WTC11 (cell line): ENCODE measurements around the gene AP5M1. TPM values are rescaled to one million over a fixed set of nuclear protein-coding genes. Genes with fewer than 3 reads are reported as not detected.

Source experiments
- ATAC-seq: fragments of 200-7000 bp; cut with Tn5 transposase; 2 replicates; pipeline ENCODE4 v1.10.0; 2021; ENCODE audit warnings: mild to moderate bottlenecking, moderate library complexity
- CTCF ChIA-PET: fragments of 300-600 bp; sonication (Branson Sonifier 250); formaldehyde crosslinking; loops from one replicate; lab custom pipeline; 2021; ENCODE audit warnings: antibody characterized with exemption; lab: Charles Lee
- POLR2A ChIA-PET: fragments of 350-600 bp; sonication (Branson Sonifier 250); formaldehyde crosslinking; loops from one replicate; lab custom pipeline; 2021; ENCODE audit warnings: antibody characterized with exemption; lab: Charles Lee
- DNase-seq: peaks from one replicate; pipeline ENCODE4 v3.0.0; 2021; ENCODE audit warnings: low spot score
- H3K27ac Mint-ChIP-seq: 2 replicates; pipeline ENCODE4 v1.8.0; 2021; ENCODE audit warnings: mixed read lengths
- H3K27me3 Mint-ChIP-seq: 2 replicates; pipeline ENCODE4 v1.8.0; 2021; ENCODE audit warnings: low read depth, mild to moderate bottlenecking, moderate library complexity, mixed read lengths
- H3K36me3 Mint-ChIP-seq: 2 replicates; pipeline ENCODE4 v1.8.0; 2021; ENCODE audit warnings: mixed read lengths
- H3K4me1 Mint-ChIP-seq: 2 replicates; pipeline ENCODE4 v1.8.0; 2022; ENCODE audit warnings: mixed read lengths
- H3K4me3 Mint-ChIP-seq: 2 replicates; pipeline ENCODE4 v1.8.0; 2021; ENCODE audit warnings: mild to moderate bottlenecking, moderate library complexity, mixed read lengths
- H3K9me3 Mint-ChIP-seq: 2 replicates; pipeline ENCODE4 v1.8.0; 2021; ENCODE audit warnings: mixed read lengths
- AR ChIP-seq: fragments of 250-450 bp; sonication (Bioruptor Pico); IDR thresholded peaks from 2 replicates; pipeline ENCODE4 v1.9.0; 2021; ENCODE audit warnings: mild to moderate bottlenecking
- CREB1 ChIP-seq: sonication (generic); formaldehyde crosslinking; IDR thresholded peaks from 2 replicates; pipeline ENCODE4 v1.8.0; 2023; ENCODE audit warnings: mild to moderate bottlenecking, missing genetic modification reagents
- CREM ChIP-seq: sonication (generic); formaldehyde crosslinking; IDR thresholded peaks from 2 replicates; pipeline ENCODE4 v1.8.1; 2022; ENCODE audit warnings: mild to moderate bottlenecking, missing genetic modification reagents, moderate library complexity
- FOXK1 ChIP-seq: sonication (generic); formaldehyde crosslinking; IDR thresholded peaks from 2 replicates; pipeline ENCODE4 v1.8.0; 2022; ENCODE audit warnings: mild to moderate bottlenecking, moderate library complexity, missing genetic modification reagents
- FOXP4 ChIP-seq: sonication (generic); formaldehyde crosslinking; IDR thresholded peaks from 2 replicates; pipeline ENCODE4 v1.8.0; 2022; ENCODE audit warnings: mild to moderate bottlenecking, missing genetic modification reagents
- HMGXB4 ChIP-seq: sonication (generic); formaldehyde crosslinking; IDR thresholded peaks from 2 replicates; pipeline ENCODE4 v1.8.1; 2023; ENCODE audit warnings: mild to moderate bottlenecking, moderate library complexity, missing genetic modification reagents
- JAZF1 ChIP-seq: fragments of 250-450 bp; sonication (Bioruptor Pico); IDR thresholded peaks from 2 replicates; pipeline ENCODE4 v1.9.0; 2021; ENCODE audit warnings: moderate library complexity, mild to moderate bottlenecking, inconsistent platforms
- JUN ChIP-seq: sonication (generic); formaldehyde crosslinking; IDR thresholded peaks from 2 replicates; pipeline ENCODE4 v1.8.0; 2023; ENCODE audit warnings: mild to moderate bottlenecking, missing genetic modification reagents
- NR1H2 ChIP-seq: sonication (generic); formaldehyde crosslinking; IDR thresholded peaks from 2 replicates; pipeline ENCODE4 v1.9.0; 2021; ENCODE audit warnings: mild to moderate bottlenecking, moderate library complexity, missing genetic modification reagents
- PREB ChIP-seq: sonication (generic); formaldehyde crosslinking; IDR thresholded peaks from 2 replicates; pipeline ENCODE4 v1.8.1; 2022; ENCODE audit warnings: mild to moderate bottlenecking, missing genetic modification reagents, moderate library complexity, borderline replicate concordance
- RELA ChIP-seq: sonication (generic); formaldehyde crosslinking; IDR thresholded peaks from 2 replicates; pipeline ENCODE4 v1.8.1; 2022; ENCODE audit warnings: missing genetic modification reagents, mild to moderate bottlenecking, borderline replicate concordance
- SMAD4 ChIP-seq: sonication (generic); formaldehyde crosslinking; IDR thresholded peaks from 2 replicates; pipeline ENCODE4 v1.8.0; 2022; ENCODE audit warnings: mild to moderate bottlenecking, missing genetic modification reagents
- TCF7 ChIP-seq: sonication (generic); formaldehyde crosslinking; IDR thresholded peaks from 2 replicates; pipeline ENCODE4 v1.8.0; 2022; ENCODE audit warnings: mild to moderate bottlenecking, low read depth, missing genetic modification reagents, moderate library complexity
- TEAD1 ChIP-seq: sonication (generic); formaldehyde crosslinking; IDR thresholded peaks from 2 replicates; pipeline ENCODE4 v1.8.0; 2022; ENCODE audit warnings: mild to moderate bottlenecking, missing genetic modification reagents
- ZNF416 ChIP-seq: fragments of 250-450 bp; sonication (Bioruptor Pico); IDR thresholded peaks from 2 replicates; pipeline ENCODE4 v1.9.0; 2021; ENCODE audit warnings: mild to moderate bottlenecking, inconsistent platforms
- total RNA-seq: library from RNA; stranded (reverse); gene quantifications from 3 replicates; pipeline ENCODE4 v1.2.3, GENCODE V29; 2021
- TF ChIP-seq, protein P1 (sequence below): sonication (generic); formaldehyde crosslinking; IDR thresholded peaks from 2 replicates; pipeline ENCODE4 v1.8.1; 2023; ENCODE audit warnings: mild to moderate bottlenecking, missing genetic modification reagents
- TF ChIP-seq, protein P2 (sequence below): fragments of 250-450 bp; sonication (Bioruptor Pico); conservative IDR thresholded peaks from 2 replicates; pipeline ENCODE4 v1.9.0; 2021; ENCODE audit warnings: mild to moderate bottlenecking
- TF ChIP-seq, protein P3 (sequence below): sonication (generic); formaldehyde crosslinking; IDR thresholded peaks from 2 replicates; pipeline ENCODE4 v1.8.1; 2023; ENCODE audit warnings: mild to moderate bottlenecking, missing genetic modification reagents, moderate library complexity
- TF ChIP-seq, protein P4 (sequence below): sonication (generic); formaldehyde crosslinking; IDR thresholded peaks from 2 replicates; pipeline ENCODE4 v1.8.0; 2023; ENCODE audit warnings: mild to moderate bottlenecking, missing genetic modification reagents

The AP5M1 gene
- total RNA-seq, 1 experiment from 2014 or later: 48.5 TPM

DNA sequence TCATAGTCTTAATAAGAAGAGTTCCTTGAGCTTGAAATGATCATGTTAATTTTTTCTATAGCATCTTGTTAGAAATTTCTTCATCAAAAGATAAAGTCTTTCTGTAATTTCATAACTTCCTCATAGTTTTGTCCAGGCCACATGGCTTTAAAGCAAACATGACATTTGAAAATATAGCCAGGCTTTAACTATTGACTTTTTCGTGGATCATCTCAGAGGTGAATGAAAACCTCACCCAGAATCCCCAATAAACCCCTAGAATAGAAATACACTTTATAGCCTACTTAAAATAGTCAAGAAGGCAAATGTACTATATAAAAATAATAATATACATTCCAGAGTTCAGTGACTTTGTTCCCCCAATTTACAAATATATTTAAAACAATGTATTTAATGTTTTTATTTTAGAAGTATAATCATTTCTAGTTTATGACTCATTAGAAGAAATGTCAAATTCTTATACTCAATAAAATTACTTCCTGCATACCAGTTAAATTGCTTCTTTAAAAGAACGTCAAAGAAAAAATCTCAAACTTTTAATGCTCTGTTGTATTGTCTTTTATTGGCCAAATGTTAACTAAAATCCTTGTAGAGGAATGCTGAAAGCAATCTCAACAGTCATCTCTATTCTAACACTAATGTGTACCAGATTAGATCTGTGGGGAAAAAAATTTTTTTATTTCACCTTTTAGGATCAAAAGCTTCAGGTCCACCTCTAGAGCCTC lies 21.7 kb upstream of the AP5M1 start:
- H3K4me3 Mint-ChIP-seq: no peak overlapping the region
- peaks cover 4% of the 10 kb centered on the region; the same call in 1 of the 2 replicates for H3K36me3 Mint-ChIP-seq
- DNase-seq: no peak
- H3K9me3 Mint-ChIP-seq: no peaks in the 10 kb centered on the region
- no peak overlapping the region for H3K27ac Mint-ChIP-seq
- ChIA-PET CTCF (no interaction called here), POLR2A (no interaction called here)
- no peak for ATAC-seq
- H3K27me3 Mint-ChIP-seq: no peaks in the 10 kb centered on the region
- no peak for TF ChIP-seq SMAD4 (CRISPR knock-in tag)
- no peak for TF ChIP-seq CREM
- no peak for TF ChIP-seq JAZF1
- TF ChIP-seq, protein P1, sequence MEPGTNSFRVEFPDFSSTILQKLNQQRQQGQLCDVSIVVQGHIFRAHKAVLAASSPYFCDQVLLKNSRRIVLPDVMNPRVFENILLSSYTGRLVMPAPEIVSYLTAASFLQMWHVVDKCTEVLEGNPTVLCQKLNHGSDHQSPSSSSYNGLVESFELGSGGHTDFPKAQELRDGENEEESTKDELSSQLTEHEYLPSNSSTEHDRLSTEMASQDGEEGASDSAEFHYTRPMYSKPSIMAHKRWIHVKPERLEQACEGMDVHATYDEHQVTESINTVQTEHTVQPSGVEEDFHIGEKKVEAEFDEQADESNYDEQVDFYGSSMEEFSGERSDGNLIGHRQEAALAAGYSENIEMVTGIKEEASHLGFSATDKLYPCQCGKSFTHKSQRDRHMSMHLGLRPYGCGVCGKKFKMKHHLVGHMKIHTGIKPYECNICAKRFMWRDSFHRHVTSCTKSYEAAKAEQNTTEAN (CRISPR knock-in tag): no peak
- no peak for TF ChIP-seq FOXK1 (CRISPR knock-in tag)
- TF ChIP-seq TEAD1 (CRISPR knock-in tag): no peak
- TF ChIP-seq AR (CRISPR knock-in tag): no peak
- TF ChIP-seq ZNF416: no peak
- TF ChIP-seq FOXP4: no peak
- TF ChIP-seq, protein P2, sequence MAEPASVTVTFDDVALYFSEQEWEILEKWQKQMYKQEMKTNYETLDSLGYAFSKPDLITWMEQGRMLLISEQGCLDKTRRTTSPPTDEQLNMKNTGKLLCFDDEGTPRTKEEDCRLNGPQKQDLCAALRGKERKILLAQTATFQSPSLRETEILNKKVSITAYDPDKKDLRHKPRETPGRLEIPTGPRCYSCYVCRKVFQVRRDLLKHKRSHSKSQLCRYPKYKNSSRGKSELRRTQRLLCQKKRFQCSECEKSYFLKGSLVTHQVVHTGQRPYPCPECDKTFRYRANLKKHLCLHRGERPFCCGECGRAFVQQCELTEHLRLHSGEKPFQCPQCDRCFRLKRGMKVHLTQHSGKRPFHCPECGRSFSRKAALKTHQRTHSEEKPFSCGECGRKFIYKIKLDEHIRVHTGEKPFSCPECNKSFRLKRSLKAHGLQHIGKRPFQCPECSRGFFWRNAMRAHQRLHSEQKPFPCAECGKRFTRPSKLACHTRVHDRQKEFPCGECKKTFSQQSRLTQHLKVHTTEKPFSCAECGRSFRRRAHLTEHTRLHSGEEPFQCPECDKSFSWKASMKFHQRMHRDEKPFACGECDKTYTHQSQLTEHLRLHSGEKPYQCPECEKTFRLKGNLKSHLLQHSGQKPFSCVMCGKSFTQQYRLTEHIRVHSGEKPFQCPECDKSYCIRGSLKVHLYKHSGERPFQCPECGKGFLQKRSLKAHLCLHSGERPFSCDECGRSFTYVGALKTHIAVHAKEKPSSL (CRISPR knock-in tag): no peak
- no peak for TF ChIP-seq TCF7
- TF ChIP-seq, protein P3, sequence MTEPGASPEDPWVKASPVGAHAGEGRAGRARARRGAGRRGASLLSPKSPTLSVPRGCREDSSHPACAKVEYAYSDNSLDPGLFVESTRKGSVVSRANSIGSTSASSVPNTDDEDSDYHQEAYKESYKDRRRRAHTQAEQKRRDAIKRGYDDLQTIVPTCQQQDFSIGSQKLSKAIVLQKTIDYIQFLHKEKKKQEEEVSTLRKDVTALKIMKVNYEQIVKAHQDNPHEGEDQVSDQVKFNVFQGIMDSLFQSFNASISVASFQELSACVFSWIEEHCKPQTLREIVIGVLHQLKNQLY: no peak
- no peak for TF ChIP-seq HMGXB4 (CRISPR knock-in tag)
- no peak for TF ChIP-seq PREB (CRISPR knock-in tag)
- TF ChIP-seq NR1H2: no peak
- no peak for TF ChIP-seq JUN (CRISPR knock-in tag)
- TF ChIP-seq, protein P4, sequence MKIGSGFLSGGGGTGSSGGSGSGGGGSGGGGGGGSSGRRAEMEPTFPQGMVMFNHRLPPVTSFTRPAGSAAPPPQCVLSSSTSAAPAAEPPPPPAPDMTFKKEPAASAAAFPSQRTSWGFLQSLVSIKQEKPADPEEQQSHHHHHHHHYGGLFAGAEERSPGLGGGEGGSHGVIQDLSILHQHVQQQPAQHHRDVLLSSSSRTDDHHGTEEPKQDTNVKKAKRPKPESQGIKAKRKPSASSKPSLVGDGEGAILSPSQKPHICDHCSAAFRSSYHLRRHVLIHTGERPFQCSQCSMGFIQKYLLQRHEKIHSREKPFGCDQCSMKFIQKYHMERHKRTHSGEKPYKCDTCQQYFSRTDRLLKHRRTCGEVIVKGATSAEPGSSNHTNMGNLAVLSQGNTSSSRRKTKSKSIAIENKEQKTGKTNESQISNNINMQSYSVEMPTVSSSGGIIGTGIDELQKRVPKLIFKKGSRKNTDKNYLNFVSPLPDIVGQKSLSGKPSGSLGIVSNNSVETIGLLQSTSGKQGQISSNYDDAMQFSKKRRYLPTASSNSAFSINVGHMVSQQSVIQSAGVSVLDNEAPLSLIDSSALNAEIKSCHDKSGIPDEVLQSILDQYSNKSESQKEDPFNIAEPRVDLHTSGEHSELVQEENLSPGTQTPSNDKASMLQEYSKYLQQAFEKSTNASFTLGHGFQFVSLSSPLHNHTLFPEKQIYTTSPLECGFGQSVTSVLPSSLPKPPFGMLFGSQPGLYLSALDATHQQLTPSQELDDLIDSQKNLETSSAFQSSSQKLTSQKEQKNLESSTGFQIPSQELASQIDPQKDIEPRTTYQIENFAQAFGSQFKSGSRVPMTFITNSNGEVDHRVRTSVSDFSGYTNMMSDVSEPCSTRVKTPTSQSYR (CRISPR knock-in tag): no peak
- no peak for TF ChIP-seq RELA (CRISPR knock-in tag)
- TF ChIP-seq CREB1: no peak
- H3K4me1 Mint-ChIP-seq: peaks cover 2% of the 10 kb centered on the region; the same call in 1 of the 2 replicates
